ENCODE measurements around the gene SDCCAG8.

GRCh38 chr1:243438815-243439214 lies 183.0 kb downstream of the SDCCAG8 start:
- TF ChIP-seq, protein P1, sequence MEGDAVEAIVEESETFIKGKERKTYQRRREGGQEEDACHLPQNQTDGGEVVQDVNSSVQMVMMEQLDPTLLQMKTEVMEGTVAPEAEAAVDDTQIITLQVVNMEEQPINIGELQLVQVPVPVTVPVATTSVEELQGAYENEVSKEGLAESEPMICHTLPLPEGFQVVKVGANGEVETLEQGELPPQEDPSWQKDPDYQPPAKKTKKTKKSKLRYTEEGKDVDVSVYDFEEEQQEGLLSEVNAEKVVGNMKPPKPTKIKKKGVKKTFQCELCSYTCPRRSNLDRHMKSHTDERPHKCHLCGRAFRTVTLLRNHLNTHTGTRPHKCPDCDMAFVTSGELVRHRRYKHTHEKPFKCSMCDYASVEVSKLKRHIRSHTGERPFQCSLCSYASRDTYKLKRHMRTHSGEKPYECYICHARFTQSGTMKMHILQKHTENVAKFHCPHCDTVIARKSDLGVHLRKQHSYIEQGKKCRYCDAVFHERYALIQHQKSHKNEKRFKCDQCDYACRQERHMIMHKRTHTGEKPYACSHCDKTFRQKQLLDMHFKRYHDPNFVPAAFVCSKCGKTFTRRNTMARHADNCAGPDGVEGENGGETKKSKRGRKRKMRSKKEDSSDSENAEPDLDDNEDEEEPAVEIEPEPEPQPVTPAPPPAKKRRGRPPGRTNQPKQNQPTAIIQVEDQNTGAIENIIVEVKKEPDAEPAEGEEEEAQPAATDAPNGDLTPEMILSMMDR (IDR thresholded peaks at IDR 0.05) = no peak
- no peak for TF ChIP-seq POLR2A (IDR thresholded peaks at IDR 0.05)

Measured in esophagus squamous epithelium (tissue), 4 donors.